Natural killer cell (primary cell): ENCODE measurements around the gene EXOC4. TPM values are rescaled to one million over a fixed set of nuclear protein-coding genes. Genes with fewer than 3 reads are reported as not detected.

Source experiments
- ATAC-seq, 3 donors: fragments of 150-1000 bp in 2 of 3; fragments of 200-7000 bp in 1 of 3; cut with Tn5 transposase; 1 replicate in 1 of 3; 2 replicates in 2 of 3; pipeline ENCODE4 v1.10.0; 2021; ENCODE audit warnings: mild to moderate bottlenecking in 2 of 3, moderate library complexity in 2 of 3
- DNase-seq, 2 donors: peaks; one replicate each; pipeline versions ENCODE4 v3.0.0 to v3.0.0-alpha.2; 2013 to 2021; ENCODE audit warnings: mixed read lengths in 1 of 2
- H3K27ac ChIP-seq: one replicate; pipeline ENCODE4 v1.5.1; 2013; ENCODE audit warnings: mild to moderate bottlenecking, low read length
- H3K27me3 ChIP-seq: one replicate; pipeline ENCODE4 v1.6.1; 2013; ENCODE audit warnings: low read length; ENCODE audit not compliant: control insufficient read depth, insufficient read depth
- H3K36me3 ChIP-seq: one replicate; pipeline ENCODE4 v1.6.1; 2013; ENCODE audit warnings: low read length; ENCODE audit not compliant: control insufficient read depth, insufficient read depth
- H3K4me1 ChIP-seq: one replicate; pipeline ENCODE4 v1.6.1; 2013; ENCODE audit warnings: low read length; ENCODE audit not compliant: control insufficient read depth, insufficient read depth
- H3K4me3 ChIP-seq: one replicate; pipeline ENCODE4 v1.5.1; 2013; ENCODE audit warnings: low read length
- H3K9me3 ChIP-seq: one replicate; pipeline ENCODE4 v1.6.1; 2013; ENCODE audit warnings: low read length; ENCODE audit not compliant: control insufficient read depth, insufficient read depth
- H3K27ac Mint-ChIP-seq, 2 donors: one replicate each; pipeline ENCODE4 v1.8.0; 2022; ENCODE audit warnings: mild to moderate bottlenecking in 2 of 2, mixed read lengths in 2 of 2, moderate library complexity in 1 of 2
- H3K27me3 Mint-ChIP-seq, 2 donors: one replicate each; pipeline ENCODE4 v1.8.0; 2022; ENCODE audit warnings: low read depth in 2 of 2, mixed read lengths in 2 of 2
- H3K36me3 Mint-ChIP-seq: one replicate; pipeline ENCODE4 v1.8.0; 2022; ENCODE audit warnings: mixed read lengths
- H3K4me1 Mint-ChIP-seq, 2 donors: one replicate each; pipeline ENCODE4 v1.8.0; 2022; ENCODE audit warnings: mixed read lengths in 2 of 2
- H3K4me3 Mint-ChIP-seq: one replicate; pipeline ENCODE4 v1.8.0; 2022; ENCODE audit warnings: mild to moderate bottlenecking, moderate library complexity, mixed read lengths
- H3K9me3 Mint-ChIP-seq, 2 donors: one replicate each; pipeline ENCODE4 v1.8.0; 2022; ENCODE audit warnings: mixed read lengths in 2 of 2
- CTCF ChIP-seq: fragments of 200-600 bp; IDR thresholded peaks from one replicate; pipeline ENCODE4 v1.8.0; 2022; ENCODE audit warnings: antibody characterized with exemption
- WGBS: methylation state at CpG from one replicate; pipeline ENCODE4 v1.1.7; 2013; ENCODE audit warnings: missing lambda C conversion rate; ENCODE audit not compliant: insufficient coverage; 5-methylcytosine and 5-hydroxymethylcytosine counted together
- intact Hi-C: fragments of 100-400 bp; cut with micrococcal nuclease; formaldehyde crosslinking; loops from one replicate; pipeline ENCODE4 v1.14.2; 2022
- total RNA-seq, 4 donors: library from RNA; stranded (reverse); fragments of 120-200 nt in 1 of 4; gene quantifications; one replicate each; pipeline versions ENCODE4 v1.2.3 to v1.2.4, GENCODE V29; 2013 to 2022

The EXOC4 gene
- total RNA-seq, 3 donors from 2014 or later (not counting 1 experiment from before 2014, with no cell fraction given) = 105 to 148 (median 123) TPM

- H3K27me3 Mint-ChIP-seq = no peaks in the 10 kb centered on the region
- H3K4me3 Mint-ChIP-seq = no peak overlapping the region
- Histone ChIP-seq H3K9me3 (no peaks in the 10 kb centered on the region), H3K27me3 (no peaks in the 10 kb centered on the region), H3K4me1 (no peaks in the 10 kb centered on the region), H3K36me3 (no peaks in the 10 kb centered on the region), H3K4me3 (no peak overlapping the region), H3K27ac (no peak overlapping the region)
- H3K9me3 Mint-ChIP-seq = no peaks in the 10 kb centered on the region
- TF ChIP-seq CTCF = no peak
- ATAC-seq (no peak), DNase-seq (no peak)
- intact Hi-C loops = no loop called here
- no peak overlapping the region for H3K27ac Mint-ChIP-seq
- H3K4me1 Mint-ChIP-seq = peaks cover 16 to 20% of the 10 kb centered on the region in 2 donors
- H3K36me3 Mint-ChIP-seq = no peaks in the 10 kb centered on the region
These were observed 359.1 kb downstream of the EXOC4 start for GRCh38 chr7:133611955-133612354.

DNA sequence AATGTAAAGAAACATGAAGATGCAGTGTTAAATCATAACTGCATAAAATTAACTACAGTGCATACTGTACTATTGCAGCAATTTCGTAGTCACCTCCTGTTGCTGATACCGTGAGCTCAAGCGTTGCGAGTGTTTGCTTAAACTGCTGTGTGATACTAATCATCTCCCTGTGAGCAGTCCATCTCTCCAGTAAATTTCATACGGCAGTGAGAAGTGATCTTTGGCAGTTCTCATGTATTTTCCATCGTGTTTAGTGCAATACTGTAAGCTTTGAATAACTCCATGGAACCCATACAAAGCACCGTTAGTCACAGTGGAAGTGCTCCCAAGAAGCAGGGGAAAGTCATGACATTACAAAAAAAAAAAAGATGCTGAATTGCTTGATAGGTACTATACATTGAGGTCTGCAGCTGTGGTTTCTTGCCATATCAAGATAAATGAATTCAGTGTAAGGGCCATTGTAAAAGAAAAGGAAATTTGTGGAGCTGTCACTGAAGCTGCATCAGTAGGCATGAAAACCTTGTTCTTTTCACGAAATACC, 360.4 kb downstream of the EXOC4 start:
- DNase-seq = no peak
- no peak overlapping the region for H3K4me3 ChIP-seq

DNA sequence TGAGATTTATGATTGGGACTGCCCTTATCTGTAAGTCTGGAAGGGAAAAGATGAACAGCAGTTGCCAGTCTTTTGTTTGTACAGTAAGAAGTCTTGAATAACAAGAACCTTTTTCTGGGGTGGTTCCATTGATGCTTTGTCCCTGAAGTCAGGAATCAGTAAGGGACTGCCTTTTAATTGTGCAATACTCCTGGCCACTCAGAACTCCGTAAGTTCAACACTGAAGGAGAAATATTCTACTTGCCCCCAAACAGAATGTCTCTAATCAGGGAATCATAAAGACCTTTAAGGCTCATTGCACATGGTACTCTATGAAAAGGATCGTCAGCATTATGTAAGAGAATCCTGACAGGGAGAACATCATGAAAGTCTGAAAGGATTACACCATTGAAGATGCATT, 361.4 kb downstream of the EXOC4 start:
- H3K27ac Mint-ChIP-seq = no peak overlapping the region
- DNase-seq = no peak
- peaks cover 16 to 22% of the 10 kb centered on the region in 2 donors for H3K4me1 Mint-ChIP-seq
- H3K4me3 Mint-ChIP-seq = no peak overlapping the region
- Histone ChIP-seq H3K27me3 (no peaks in the 10 kb centered on the region), H3K9me3 (no peaks in the 10 kb centered on the region), H3K27ac (no peak overlapping the region), H3K4me3 (no peak overlapping the region), H3K4me1 (no peaks in the 10 kb centered on the region), H3K36me3 (no peaks in the 10 kb centered on the region)
- H3K27me3 Mint-ChIP-seq = no peaks in the 10 kb centered on the region
- ATAC-seq = no peak
- H3K36me3 Mint-ChIP-seq = no peaks in the 10 kb centered on the region
- intact Hi-C loops = no loop called here
- WGBS = 96% methylated on average over 2 of the region's 2 CpGs
- TF ChIP-seq CTCF = no peak
- H3K9me3 Mint-ChIP-seq = no peaks in the 10 kb centered on the region

More for the DNA sequence above, 360.4 kb downstream of the EXOC4 start:
- over 99% methylated on average over 8 of the region's 8 CpGs for WGBS
- Mint-ChIP-seq H3K27ac (no peak overlapping the region), H3K4me1 (peaks cover 16 to 20% of the 10 kb centered on the region in 2 donors), H3K4me3 (no peak overlapping the region), H3K36me3 (no peaks in the 10 kb centered on the region), H3K9me3 (no peaks in the 10 kb centered on the region), H3K27me3 (no peaks in the 10 kb centered on the region)
- Histone ChIP-seq H3K36me3 (no peaks in the 10 kb centered on the region), H3K27me3 (no peaks in the 10 kb centered on the region), H3K4me1 (no peaks in the 10 kb centered on the region), H3K9me3 (no peaks in the 10 kb centered on the region), H3K27ac (no peak overlapping the region)
- no peak for ATAC-seq
- no peak for TF ChIP-seq CTCF
- intact Hi-C loops = no loop called here

- peaks cover 3 to 5% of the 10 kb centered on the region in 2 donors for H3K4me1 Mint-ChIP-seq
- no peak overlapping the region for H3K27ac Mint-ChIP-seq
- H3K36me3 Mint-ChIP-seq = no peaks in the 10 kb centered on the region
- Histone ChIP-seq H3K36me3 (no peaks in the 10 kb centered on the region), H3K9me3 (no peaks in the 10 kb centered on the region), H3K27ac (no peak overlapping the region), H3K27me3 (no peaks in the 10 kb centered on the region), H3K4me3 (no peak overlapping the region), H3K4me1 (no peaks in the 10 kb centered on the region)
- intact Hi-C loops = no loop called here
- no peak for DNase-seq
- ATAC-seq = no peak
- no peaks in the 10 kb centered on the region for H3K9me3 Mint-ChIP-seq
- WGBS = 98% methylated on average over 4 of the region's 4 CpGs
- H3K4me3 Mint-ChIP-seq = no peak overlapping the region
- no peaks in the 10 kb centered on the region for H3K27me3 Mint-ChIP-seq
- no peak for TF ChIP-seq CTCF
These were observed 366.1 kb downstream of the EXOC4 start for GRCh38 chr7:133618970-133619369.
